Trophoblast cell (in vitro differentiated cells and primary cell): ENCODE data around the gene OR10H4.

ENCODE experiments used
- DNase-seq, 2 donors: peaks; one replicate each; pipeline ENCODE4 v3.0.0-alpha.2; 2016
- H2AFZ ChIP-seq: 2 replicates; pipeline ENCODE4 v1.6.1; 2013; ENCODE audit warnings: low read length, moderate library complexity, mild to moderate bottlenecking; ENCODE audit not compliant: insufficient read depth, poor library complexity
- H2AK5ac ChIP-seq: 2 replicates; pipeline ENCODE4 v1.6.1; 2013; ENCODE audit warnings: mild to moderate bottlenecking, low read length
- H2BK120ac ChIP-seq: 2 replicates; pipeline ENCODE4 v1.6.1; 2013; ENCODE audit warnings: low read length, mild to moderate bottlenecking, moderate library complexity; ENCODE audit not compliant: insufficient read depth, poor library complexity
- H2BK12ac ChIP-seq: 2 replicates; pipeline ENCODE4 v1.6.1; 2013; ENCODE audit warnings: mild to moderate bottlenecking, low read length, moderate library complexity
- H2BK5ac ChIP-seq: 2 replicates; pipeline ENCODE4 v1.6.1; 2013; ENCODE audit warnings: low read length, low read depth, moderate library complexity, mild to moderate bottlenecking; ENCODE audit not compliant: poor library complexity
- H3K14ac ChIP-seq: 2 replicates; pipeline ENCODE4 v1.6.1; 2013; ENCODE audit warnings: mild to moderate bottlenecking, low read length
- H3K18ac ChIP-seq: 2 replicates; pipeline ENCODE4 v1.6.1; 2013; ENCODE audit warnings: mild to moderate bottlenecking, low read length
- H3K23ac ChIP-seq: 2 replicates; pipeline ENCODE4 v1.6.1; 2013; ENCODE audit warnings: low read length
- H3K27ac ChIP-seq: 2 replicates; pipeline ENCODE4 v1.5.1; 2013; ENCODE audit warnings: low read depth, mild to moderate bottlenecking, inconsistent platforms, low read length, moderate library complexity
- H3K27me3 ChIP-seq: 2 replicates; pipeline ENCODE4 v1.6.1; 2013; ENCODE audit warnings: inconsistent platforms, mild to moderate bottlenecking, low read length, moderate library complexity; ENCODE audit not compliant: insufficient read depth
- H3K36me3 ChIP-seq, 2 experiments: 1 replicate in 1 of 2; 2 replicates in 1 of 2; pipeline ENCODE4 v1.6.1; 2013; ENCODE audit warnings: low read length in 2 of 2, mild to moderate bottlenecking in 2 of 2, moderate library complexity in 1 of 2; ENCODE audit not compliant: insufficient read depth in 2 of 2, control insufficient read depth in 1 of 2
- H3K4ac ChIP-seq: 2 replicates; pipeline ENCODE4 v1.6.1; 2013; ENCODE audit warnings: low read depth, mild to moderate bottlenecking, low read length, moderate library complexity
- H3K4me1 ChIP-seq, 2 experiments: 1 replicate in 1 of 2; 2 replicates in 1 of 2; pipeline ENCODE4 v1.6.1; 2013; ENCODE audit warnings: low read length in 2 of 2, mild to moderate bottlenecking in 2 of 2, moderate library complexity in 1 of 2; ENCODE audit not compliant: insufficient read depth in 2 of 2, control insufficient read depth in 1 of 2
- H3K4me2 ChIP-seq: 2 replicates; pipeline ENCODE4 v1.6.1; 2013; ENCODE audit warnings: inconsistent platforms, mild to moderate bottlenecking, low read length, moderate library complexity
- H3K4me3 ChIP-seq: 2 replicates; pipeline ENCODE4 v1.5.1; 2013; ENCODE audit warnings: mild to moderate bottlenecking, low read depth, low read length, inconsistent platforms
- H3K79me1 ChIP-seq: one replicate; pipeline ENCODE4 v1.6.1; 2013; ENCODE audit warnings: low read length
- H3K79me2 ChIP-seq: 2 replicates; pipeline ENCODE4 v1.6.1; 2013; ENCODE audit warnings: low read length, mild to moderate bottlenecking; ENCODE audit not compliant: control insufficient read depth, insufficient read depth, poor library complexity
- H3K9ac ChIP-seq: 2 replicates; pipeline ENCODE4 v1.6.1; 2013; ENCODE audit warnings: mild to moderate bottlenecking, low read length
- H3K9me3 ChIP-seq: 2 replicates; pipeline ENCODE4 v1.6.1; 2013; ENCODE audit warnings: low read depth, mild to moderate bottlenecking, control low read depth, inconsistent platforms, low read length; ENCODE audit not compliant: insufficient read depth
- H4K12ac ChIP-seq: 2 replicates; pipeline ENCODE4 v1.6.1; 2013; ENCODE audit warnings: low read depth, mild to moderate bottlenecking, low read length, moderate library complexity
- H4K8ac ChIP-seq: 2 replicates; pipeline ENCODE4 v1.6.1; 2013; ENCODE audit warnings: low read depth, mild to moderate bottlenecking, low read length, moderate library complexity
- H4K91ac ChIP-seq: one replicate; pipeline ENCODE4 v1.6.1; 2013; ENCODE audit warnings: low read depth, mild to moderate bottlenecking, low read length, moderate library complexity
- WGBS: extraction: QIAGEN DNeasy Blood & Tissue Kit; methylation state at CpG from one replicate; pipeline ENCODE4 v1.1.7; 2013; ENCODE audit warnings: missing lambda C conversion rate; ENCODE audit not compliant: insufficient read length, insufficient coverage; ENCODE audit errors: extremely low coverage; 5-methylcytosine and 5-hydroxymethylcytosine counted together

Gene OR10H4

DNA sequence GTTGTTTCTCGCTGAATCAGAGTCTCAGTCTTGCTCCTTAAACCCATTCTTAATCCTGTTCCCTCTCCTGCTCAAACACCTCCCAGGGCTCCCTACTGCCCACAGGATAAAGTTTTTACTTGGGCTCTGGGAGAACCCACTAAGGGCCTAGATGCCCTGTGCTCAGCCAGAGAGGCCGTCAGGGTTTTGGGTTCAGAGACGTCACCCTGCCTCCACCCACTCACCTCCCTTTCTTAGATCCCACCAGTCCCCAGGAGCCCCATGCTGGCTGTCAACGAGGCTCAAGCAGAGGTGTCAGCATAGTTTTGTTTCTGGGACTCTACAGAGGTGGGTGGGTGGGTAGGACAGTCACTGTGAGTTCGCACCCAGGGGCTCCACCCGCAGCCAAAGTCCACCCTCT is 35.4 kb upstream of the OR10H4 start:
- no peak overlapping the region for H3K23ac ChIP-seq
- H3K9me3 ChIP-seq, result peaks cover 15% of the 10 kb centered on the region
- H2BK12ac ChIP-seq, result no peak overlapping the region
- no CpG with 5 or more reads among the region's 6 CpGs for WGBS
- no peak overlapping the region for H3K14ac ChIP-seq
- H3K18ac ChIP-seq, result no peak overlapping the region
- H3K36me3 ChIP-seq, result no peaks in the 10 kb centered on the region
- H3K9ac ChIP-seq, result no peak overlapping the region
- no peaks in the 10 kb centered on the region for H3K79me1 ChIP-seq
- no peak for DNase-seq
- H3K4me2 ChIP-seq, result no peak overlapping the region
- H2AK5ac ChIP-seq, result no peak overlapping the region
- H2AFZ ChIP-seq, result no peak overlapping the region
- no peak overlapping the region for H3K4me3 ChIP-seq
- H3K4me1 ChIP-seq, result no peaks in the 10 kb centered on the region
- H2BK5ac ChIP-seq, result no peak overlapping the region
- no peak overlapping the region for H2BK120ac ChIP-seq
- no peak overlapping the region for H3K27ac ChIP-seq
- no peak overlapping the region for H4K8ac ChIP-seq
- no peak overlapping the region for H3K4ac ChIP-seq
- no peak overlapping the region for H4K12ac ChIP-seq
- no peaks in the 10 kb centered on the region for H3K79me2 ChIP-seq
- H3K27me3 ChIP-seq, result no peaks in the 10 kb centered on the region
- H4K91ac ChIP-seq, result no peak overlapping the region

DNA sequence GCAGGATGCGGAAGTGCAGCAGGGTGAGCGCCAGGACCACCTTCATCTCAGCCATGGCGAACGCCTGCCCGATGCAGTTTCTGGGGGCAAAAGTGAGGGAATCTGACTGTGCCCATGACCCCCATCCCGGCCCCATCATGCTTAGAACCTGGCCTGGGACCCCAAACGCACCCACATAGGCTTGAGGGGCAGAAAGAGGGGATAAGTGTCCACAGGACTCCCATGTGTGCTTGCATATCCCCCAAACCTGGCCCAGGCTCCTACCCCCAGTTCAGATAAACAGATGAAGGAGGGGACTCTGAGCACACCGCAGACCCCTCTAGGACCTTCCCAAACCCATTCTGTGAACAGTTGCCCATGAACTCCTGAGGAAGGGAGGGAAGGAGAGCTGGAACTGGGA is 35.0 kb upstream of the OR10H4 start:
- H3K23ac ChIP-seq, result no peak overlapping the region
- H3K9ac ChIP-seq, result no peak overlapping the region
- H3K4me1 ChIP-seq, result no peaks in the 10 kb centered on the region
- no peak overlapping the region for H3K27ac ChIP-seq
- H2BK5ac ChIP-seq, result no peak overlapping the region
- no peaks in the 10 kb centered on the region for H3K79me1 ChIP-seq
- no peak overlapping the region for H3K14ac ChIP-seq
- no peak overlapping the region for H2BK12ac ChIP-seq
- no CpG with 5 or more reads among the region's 8 CpGs for WGBS
- H3K9me3 ChIP-seq, result peaks cover 15% of the 10 kb centered on the region
- H3K27me3 ChIP-seq, result no peaks in the 10 kb centered on the region
- H3K4me3 ChIP-seq, result no peak overlapping the region
- no peak overlapping the region for H3K4ac ChIP-seq
- DNase-seq, result no peak
- H4K12ac ChIP-seq, result no peak overlapping the region
- no peak overlapping the region for H2AFZ ChIP-seq
- no peak overlapping the region for H2AK5ac ChIP-seq
- no peak overlapping the region for H3K18ac ChIP-seq
- no peak overlapping the region for H4K8ac ChIP-seq
- no peak overlapping the region for H3K4me2 ChIP-seq
- no peak overlapping the region for H4K91ac ChIP-seq
- H3K79me2 ChIP-seq, result no peaks in the 10 kb centered on the region
- H3K36me3 ChIP-seq, result no peaks in the 10 kb centered on the region
- no peak overlapping the region for H2BK120ac ChIP-seq

DNA sequence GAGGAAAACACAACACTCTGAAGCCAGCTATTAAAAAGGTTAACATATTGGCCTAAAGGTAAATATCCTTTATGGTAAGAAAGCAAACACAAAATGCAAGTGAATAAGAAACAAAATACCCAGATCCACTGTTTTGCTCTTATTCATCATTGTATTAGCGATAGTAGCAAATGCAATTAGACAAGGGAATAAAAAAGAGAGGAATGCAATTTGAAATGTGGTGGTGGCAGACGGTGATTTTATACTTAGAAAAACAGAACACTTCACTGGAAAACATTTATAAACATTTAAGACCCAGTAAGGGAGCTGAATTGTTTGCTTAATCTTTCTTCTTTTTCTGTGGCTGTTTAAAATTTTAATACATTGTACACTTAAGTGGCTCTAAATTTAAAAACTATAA is 33.7 kb upstream of the OR10H4 start:
- H3K9ac ChIP-seq, result no peak overlapping the region
- no peak overlapping the region for H2BK12ac ChIP-seq
- WGBS, result no CpG with 5 or more reads among the region's 2 CpGs
- H3K27me3 ChIP-seq, result no peaks in the 10 kb centered on the region
- no peak for DNase-seq
- H4K8ac ChIP-seq, result no peak overlapping the region
- H2AFZ ChIP-seq, result no peak overlapping the region
- H3K4me2 ChIP-seq, result no peak overlapping the region
- no peaks in the 10 kb centered on the region for H3K79me1 ChIP-seq
- no peaks in the 10 kb centered on the region for H3K4me1 ChIP-seq
- H3K9me3 ChIP-seq, result peaks cover 15% of the 10 kb centered on the region
- H4K91ac ChIP-seq, result no peak overlapping the region
- H3K18ac ChIP-seq, result no peak overlapping the region
- no peak overlapping the region for H4K12ac ChIP-seq
- H3K14ac ChIP-seq, result no peak overlapping the region
- no peak overlapping the region for H3K4ac ChIP-seq
- no peak overlapping the region for H3K27ac ChIP-seq
- no peak overlapping the region for H2BK5ac ChIP-seq
- no peak overlapping the region for H2BK120ac ChIP-seq
- H3K4me3 ChIP-seq, result no peak overlapping the region
- no peaks in the 10 kb centered on the region for H3K79me2 ChIP-seq
- H2AK5ac ChIP-seq, result no peak overlapping the region
- no peaks in the 10 kb centered on the region for H3K36me3 ChIP-seq
- no peak overlapping the region for H3K23ac ChIP-seq

DNA sequence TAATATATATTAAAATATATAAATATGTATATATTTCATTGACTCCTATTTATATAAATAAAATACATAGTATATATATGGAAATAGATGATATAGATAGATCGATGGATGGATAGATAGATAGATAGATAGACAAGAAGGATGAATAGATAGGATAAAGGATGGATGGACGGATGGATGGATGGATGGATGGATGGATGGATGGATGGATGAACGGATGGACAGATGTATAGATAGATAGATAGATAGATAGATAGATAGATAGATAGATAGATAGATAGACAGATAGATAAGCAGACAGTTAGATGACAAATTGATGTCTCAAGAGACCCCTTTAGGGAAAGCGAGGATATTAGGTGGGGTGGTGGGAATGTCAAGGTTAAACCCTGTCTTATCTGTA is 29.6 kb upstream of the OR10H4 start:
- Histone ChIP-seq H2BK12ac (no peak overlapping the region), H2BK120ac (no peak overlapping the region), H3K9me3 (peaks cover 18% of the 10 kb centered on the region), H3K4ac (no peak overlapping the region), H3K14ac (no peak overlapping the region), H4K91ac (no peak overlapping the region), H3K4me1 (no peaks in the 10 kb centered on the region), H3K18ac (no peak overlapping the region), H2AFZ (no peak overlapping the region), H3K23ac (no peak overlapping the region), H3K79me2 (no peaks in the 10 kb centered on the region), H3K79me1 (no peaks in the 10 kb centered on the region), H3K27me3 (no peaks in the 10 kb centered on the region), H3K36me3 (no peaks in the 10 kb centered on the region), H4K8ac (no peak overlapping the region), H3K27ac (no peak overlapping the region), H4K12ac (no peak overlapping the region), H3K4me3 (no peak overlapping the region), H2AK5ac (no peak overlapping the region), H3K4me2 (no peak overlapping the region), H3K9ac (no peak overlapping the region), H2BK5ac (no peak overlapping the region)
- 100% methylated on average over 2 of the region's 4 CpGs for WGBS
- no peak for DNase-seq
